GM23248 (cell line): ENCODE data around the gene SEBOX. TPM values are rescaled to one million over a fixed set of nuclear protein-coding genes. Genes with fewer than 3 reads are reported as not detected.

Source experiments
- DNase-seq: peaks from one replicate; pipeline ENCODE4 v3.0.0-alpha.2; 2015
- H2AFZ ChIP-seq: fragments of 200-600 bp; sonication (generic); 2 replicates; pipeline ENCODE4 v1.6.1; 2016; ENCODE audit warnings: antibody characterized with exemption
- H3F3A ChIP-seq: fragments of 200-600 bp; sonication (generic); 2 replicates; pipeline ENCODE4 v1.6.1; 2016; ENCODE audit warnings: mild to moderate bottlenecking, antibody characterized with exemption, mixed run types; ENCODE audit not compliant: insufficient read depth
- H3K27ac ChIP-seq: fragments of 200-600 bp; sonication (generic); 2 replicates; pipeline ENCODE4 v1.5.1; 2016; ENCODE audit warnings: mild to moderate bottlenecking
- H3K27me3 ChIP-seq: fragments of 200-600 bp; sonication (generic); replicated peaks from 2 replicates; pipeline ENCODE4 v1.6.1; 2016; ENCODE audit warnings: mild to moderate bottlenecking; ENCODE audit not compliant: insufficient read depth
- H3K36me3 ChIP-seq: fragments of 200-600 bp; sonication (generic); 2 replicates; pipeline ENCODE4 v1.6.1; 2016; ENCODE audit warnings: low read depth, mild to moderate bottlenecking
- H3K4me1 ChIP-seq: fragments of 200-600 bp; sonication (generic); 2 replicates; pipeline ENCODE4 v1.6.1; 2016; ENCODE audit warnings: mild to moderate bottlenecking; ENCODE audit not compliant: insufficient read depth
- H3K4me2 ChIP-seq: fragments of 200-600 bp; sonication (generic); one replicate; pipeline ENCODE4 v1.6.1; 2016; ENCODE audit warnings: mild to moderate bottlenecking; ENCODE audit not compliant: unreplicated experiment
- H3K4me3 ChIP-seq: fragments of 200-600 bp; sonication (generic); 2 replicates; pipeline ENCODE4 v1.5.1; 2016; ENCODE audit warnings: mild to moderate bottlenecking
- H3K79me2 ChIP-seq: fragments of 200-600 bp; sonication (generic); 2 replicates; pipeline ENCODE4 v1.6.1; 2016; ENCODE audit warnings: mild to moderate bottlenecking; ENCODE audit not compliant: insufficient read depth
- H3K9ac ChIP-seq: fragments of 200-600 bp; sonication (generic); 2 replicates; pipeline ENCODE4 v1.6.1; 2016; ENCODE audit warnings: mild to moderate bottlenecking
- H3K9me2 ChIP-seq: fragments of 200-600 bp; sonication (generic); 2 replicates; pipeline ENCODE4 v1.6.1; 2016; ENCODE audit warnings: mixed run types, mild to moderate bottlenecking, moderate library complexity; ENCODE audit not compliant: insufficient read depth
- H3K9me3 ChIP-seq: fragments of 200-600 bp; sonication (generic); one replicate; pipeline ENCODE4 v1.6.1; 2017; ENCODE audit warnings: low read depth
- H4K20me1 ChIP-seq: fragments of 200-600 bp; sonication (generic); 2 replicates; pipeline ENCODE4 v1.6.0; 2016; ENCODE audit not compliant: insufficient read depth
- EZH2 ChIP-seq: fragments of 200-600 bp; sonication (generic); IDR thresholded peaks from 2 replicates; pipeline ENCODE4 v1.6.1; 2018; ENCODE audit warnings: antibody characterized with exemption, mild to moderate bottlenecking; ENCODE audit not compliant: insufficient read depth, poor library complexity, severe bottlenecking
- EZH2phosphoT487 ChIP-seq: fragments of 200-600 bp; sonication (generic); IDR thresholded peaks from 2 replicates; pipeline ENCODE4 v1.6.1; 2018; ENCODE audit warnings: antibody characterized with exemption, moderate library complexity, mild to moderate bottlenecking, low read depth; ENCODE audit not compliant: insufficient read depth
- whole genome bisulfite sequencing, 2 experiments: methylation state at CpG; one replicate each; pipeline ENCODE4 v1.1.6; 2015 to 2017; ENCODE audit warnings: low lambda C conversion rate in 2 of 2, low coverage in 1 of 2; ENCODE audit errors: missing lambda C conversion rate in 2 of 2; 5-methylcytosine and 5-hydroxymethylcytosine counted together
- in situ Hi-C: fragments of 300-500 bp; cut with MboI; formaldehyde crosslinking; loops from 2 replicates; pipeline ENCODE4 v1.15.0; 2020
- polyA plus RNA-seq: library from polyadenylated mRNA; unstranded; fragments of >200 nt; fragmentation: Nextera tagmentation; extraction: Ambion mirVana; gene quantifications from 2 replicates; pipeline ENCODE4 v1.2.1, GENCODE V29; 2016
- total RNA-seq: library from RNA; depleted of rRNA; stranded (reverse); fragments of >200 nt; shearing (Covaris generic); gene quantifications from 2 replicates; pipeline ENCODE4 v1.2.3, GENCODE V29; 2014

The SEBOX gene
- total and polyA plus RNA-seq, 2 experiments from 2014 or later: not detected

- TF ChIP-seq EZH2phosphoT487: no peak
- no peak for TF ChIP-seq EZH2
- Histone ChIP-seq H3K27ac (no peak overlapping the region), H3K27me3 (no peaks in the 10 kb centered on the region), H3K36me3 (peaks cover 11% of the 10 kb centered on the region; the same call in 1 of the 2 replicates), H3K9me2 (no peaks in the 10 kb centered on the region), H3K9me3 (no peaks in the 10 kb centered on the region), H3K9ac (no peak overlapping the region), H3K79me2 (peaks cover 69% of the 10 kb centered on the region), H4K20me1 (no peaks in the 10 kb centered on the region), H3K4me3 (no peak overlapping the region), H3F3A (peaks cover 23% of the 10 kb centered on the region), H3K4me1 (peaks cover 26% of the 10 kb centered on the region), H2AFZ (no peak overlapping the region), H3K4me2 (no peak overlapping the region)
- WGBS, 2 experiments: 76 to 81% methylated on average over 6 of the region's 6 CpGs
- DNase-seq: no peak
- in situ Hi-C loops: loop anchor here (5.0 kb wide), 1 partner anchor 85 kb away; no protein-coding TSS in a partner anchor
Observed at GRCh38 chr17:28331891-28332420, 33.0 kb downstream of the SEBOX start.

DNA sequence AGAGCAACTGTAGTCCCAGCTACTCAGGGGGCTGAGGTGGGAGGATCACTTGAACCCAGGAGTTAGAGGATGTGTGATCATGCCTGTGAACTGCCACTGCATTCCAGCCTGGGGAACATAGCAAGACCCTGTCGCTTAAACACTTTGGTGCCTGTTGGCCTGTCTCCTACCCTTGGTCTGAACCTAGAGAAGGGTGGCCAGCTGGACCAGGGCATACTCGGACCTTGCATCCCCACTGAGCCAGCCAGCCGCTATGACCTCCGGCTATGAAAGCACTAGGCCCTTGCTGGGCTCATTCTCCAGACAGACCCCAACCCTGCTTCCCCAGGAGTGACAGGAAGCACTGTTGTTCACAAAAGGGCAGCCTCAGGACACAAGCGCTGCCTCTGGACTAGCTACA lies 34.3 kb downstream of the SEBOX start:
- WGBS, 2 experiments: 95 to 98% methylated on average over 5 of the region's 5 CpGs
- Histone ChIP-seq H4K20me1 (no peaks in the 10 kb centered on the region), H3K9me2 (no peaks in the 10 kb centered on the region), H3K4me2 (no peak overlapping the region), H3K27me3 (no peaks in the 10 kb centered on the region), H3K27ac (no peak overlapping the region), H3K79me2 (peaks cover 57% of the 10 kb centered on the region), H3F3A (peaks cover 23% of the 10 kb centered on the region), H2AFZ (no peak overlapping the region), H3K4me3 (no peak overlapping the region), H3K4me1 (peaks cover 20% of the 10 kb centered on the region), H3K9me3 (no peaks in the 10 kb centered on the region), H3K36me3 (peaks cover 11% of the 10 kb centered on the region; the same call in 1 of the 2 replicates), H3K9ac (no peak overlapping the region)
- in situ Hi-C loops: loop anchor here (5.0 kb wide), 1 partner anchor 83 kb away; no protein-coding TSS in a partner anchor
- TF ChIP-seq EZH2: no peak
- no peak for TF ChIP-seq EZH2phosphoT487
- DNase-seq: no peak

DNA sequence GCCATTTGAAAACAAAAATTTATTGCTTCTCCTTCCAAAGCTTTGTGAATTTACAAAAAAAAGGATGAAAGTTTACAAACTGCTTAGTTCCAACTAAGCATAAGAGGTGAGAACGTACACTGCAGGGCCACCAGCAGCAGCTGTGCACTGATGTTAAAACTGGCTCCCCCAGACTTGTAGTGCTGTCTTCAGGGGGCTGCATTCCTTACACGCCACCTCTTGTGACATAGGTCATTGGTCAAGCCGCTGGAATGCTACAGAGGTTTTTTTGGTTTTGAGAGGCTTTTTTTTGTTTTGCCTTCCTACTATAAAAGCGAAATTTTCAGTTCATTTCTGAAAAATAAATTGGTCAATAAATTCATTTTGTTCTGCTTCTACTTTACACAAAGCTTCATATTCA lies 36.7 kb downstream of the SEBOX start:
- Histone ChIP-seq H3K79me2 (peaks cover 38% of the 10 kb centered on the region), H3K9ac (no peak overlapping the region), H3F3A (peaks cover 14% of the 10 kb centered on the region; the same call in 1 of the 2 replicates), H3K9me3 (no peaks in the 10 kb centered on the region), H3K4me1 (peaks cover 8% of the 10 kb centered on the region), H3K9me2 (no peaks in the 10 kb centered on the region), H3K27me3 (no peaks in the 10 kb centered on the region), H3K4me2 (no peak overlapping the region), H3K36me3 (peaks cover 11% of the 10 kb centered on the region; the same call in 1 of the 2 replicates), H4K20me1 (no peaks in the 10 kb centered on the region), H3K27ac (no peak overlapping the region), H3K4me3 (no peak overlapping the region), H2AFZ (no peak overlapping the region)
- in situ Hi-C loops: no loop called here
- DNase-seq: no peak
- TF ChIP-seq EZH2 (no peak), EZH2phosphoT487 (no peak)
- WGBS, 2 experiments: 74 to 76% methylated on average over 4 of the region's 4 CpGs

- Histone ChIP-seq H3K27ac (no peak overlapping the region), H3K9me3 (no peaks in the 10 kb centered on the region), H4K20me1 (no peaks in the 10 kb centered on the region), H3K36me3 (peaks cover 11% of the 10 kb centered on the region; the same call in 1 of the 2 replicates), H3K27me3 (no peaks in the 10 kb centered on the region), H3K9ac (no peak overlapping the region), H3K4me1 (0 out of 2 replicates have a peak, but pooled peaks cover 4% of the 10 kb centered on the region), H3F3A (peaks cover 14% of the 10 kb centered on the region; the same call in 1 of the 2 replicates), H3K4me3 (no peak overlapping the region), H3K9me2 (no peaks in the 10 kb centered on the region), H3K4me2 (no peak overlapping the region), H3K79me2 (peaks cover 32% of the 10 kb centered on the region), H2AFZ (no peak overlapping the region)
- in situ Hi-C loops: no loop called here
- DNase-seq: peak; percentile 34
- TF ChIP-seq EZH2phosphoT487 (no peak), EZH2 (no peak)
- WGBS, 2 experiments: 67 to 75% methylated on average over 3 of the region's 3 CpGs
Observed at GRCh38 chr17:28327709-28328108, 37.3 kb downstream of the SEBOX start.
